22Rv1 (cell line): ENCODE measurements around the gene DDC.

Source experiments
- CTCF ChIP-seq: fragments of 450-650 bp; IDR thresholded peaks from 2 replicates; pipeline ENCODE4 v1.5.1; 2017; ENCODE audit warnings: mild to moderate bottlenecking
- ZFX ChIP-seq: fragments of 450-650 bp; IDR thresholded peaks from 2 replicates; pipeline ENCODE4 v1.6.1; 2017; ENCODE audit warnings: antibody characterized with exemption, borderline replicate concordance

GRCh38 chr7:50409856-50410745, 155.1 kb downstream of the DDC start:
- no peak for TF ChIP-seq CTCF
- no peak for TF ChIP-seq ZFX
